BLaER1 (cell line): ENCODE measurements around the gene DAPK3.
"Not testable (repeated sequence)": the region's sequence is repeated elsewhere in the genome, so short reads cannot be mapped to it uniquely, and the experiment has no call there.

Experiments
- H3K27ac ChIP-seq: shearing (Covaris generic); formaldehyde crosslinking; 2 replicates; pipeline ENCODE4 v1.8.1; 2022
- H3K27me3 ChIP-seq: shearing (Covaris generic); formaldehyde crosslinking; 2 replicates; pipeline ENCODE4 v1.8.1; 2022
- H3K36me3 ChIP-seq: shearing (Covaris generic); formaldehyde crosslinking; 2 replicates; pipeline ENCODE4 v1.8.1; 2022
- H3K4me1 ChIP-seq: shearing (Covaris generic); formaldehyde crosslinking; 2 replicates; pipeline ENCODE4 v1.8.1; 2022
- H3K4me2 ChIP-seq: shearing (Covaris generic); formaldehyde crosslinking; 2 replicates; pipeline ENCODE4 v1.8.1; 2022
- H3K4me3 ChIP-seq: shearing (Covaris generic); formaldehyde crosslinking; 2 replicates; pipeline ENCODE4 v1.8.1; 2022
- H3K9ac ChIP-seq: shearing (Covaris generic); formaldehyde crosslinking; 2 replicates; pipeline ENCODE4 v1.8.1; 2022
- H3K9me3 ChIP-seq: shearing (Covaris generic); formaldehyde crosslinking; 2 replicates; pipeline ENCODE4 v1.8.1; 2022
- H4K20me1 ChIP-seq: shearing (Covaris generic); formaldehyde crosslinking; 2 replicates; pipeline ENCODE4 v1.8.1; 2022
- Cebpa-rat ChIP-seq: shearing (Covaris generic); IDR thresholded peaks from 2 replicates; pipeline ENCODE4 v1.8.1; 2022

DAPK3 gene

GRCh38 chr19:3964256-3965194 lies 6.4 kb downstream of the DAPK3 start:
- Histone ChIP-seq H3K27me3 (no peaks in the 10 kb centered on the region), H3K4me2 (no peak overlapping the region), H3K36me3 (peaks cover 96% of the 10 kb centered on the region), H3K27ac (no peak overlapping the region), H4K20me1 (peaks cover 61% of the 10 kb centered on the region), H3K4me3 (no peak overlapping the region), H3K4me1 (peaks cover 16% of the 10 kb centered on the region), H3K9ac (no peak overlapping the region), H3K9me3 (no peaks in the 10 kb centered on the region)
- TF ChIP-seq Cebpa-rat: no peak

- Histone ChIP-seq H4K20me1 (peaks cover 52% of the 10 kb centered on the region), H3K36me3 (peaks cover 98% of the 10 kb centered on the region), H3K4me1 (peaks cover 7% of the 10 kb centered on the region), H3K4me2 (no peak overlapping the region), H3K9ac (no peak overlapping the region), H3K27ac (no peak overlapping the region), H3K9me3 (no peaks in the 10 kb centered on the region), H3K27me3 (no peaks in the 10 kb centered on the region), H3K4me3 (no peak overlapping the region)
- TF ChIP-seq Cebpa-rat: no peak
These were observed 7.2 kb downstream of the DAPK3 start for GRCh38 chr19:3963458-3964255.

DNA sequence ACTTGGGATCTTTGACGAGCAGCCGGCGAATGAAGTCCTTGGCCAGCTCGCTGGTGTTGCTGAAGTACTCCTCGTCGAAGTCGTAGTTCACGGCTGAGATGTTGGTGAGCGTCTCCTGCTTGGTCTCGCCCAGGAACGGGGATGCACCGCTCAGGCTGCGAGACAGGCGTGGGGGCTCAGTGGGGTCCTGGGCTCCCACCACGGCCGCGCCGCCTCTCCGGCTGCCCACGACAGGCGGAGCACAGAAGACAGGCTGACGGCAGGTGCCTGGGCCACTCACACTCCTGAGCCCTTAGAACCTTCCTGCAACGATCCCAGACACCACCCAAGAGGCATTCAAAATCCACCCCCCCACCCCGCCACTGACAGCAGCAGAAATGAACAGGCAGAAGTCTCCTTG lies 9.9 kb downstream of the DAPK3 start:
- no peak overlapping the region for H3K27ac ChIP-seq
- H3K27me3 ChIP-seq: no peaks in the 10 kb centered on the region
- no peak overlapping the region for H3K4me2 ChIP-seq
- H3K9me3 ChIP-seq: no peaks in the 10 kb centered on the region
- H3K4me3 ChIP-seq: no peak overlapping the region
- TF ChIP-seq Cebpa-rat: no peak
- peaks cover 42% of the 10 kb centered on the region for H4K20me1 ChIP-seq
- H3K36me3 ChIP-seq: peaks cover 98% of the 10 kb centered on the region
- peaks cover 7% of the 10 kb centered on the region; the same call in 1 of the 2 replicates for H3K4me1 ChIP-seq
- H3K9ac ChIP-seq: no peak overlapping the region

DNA sequence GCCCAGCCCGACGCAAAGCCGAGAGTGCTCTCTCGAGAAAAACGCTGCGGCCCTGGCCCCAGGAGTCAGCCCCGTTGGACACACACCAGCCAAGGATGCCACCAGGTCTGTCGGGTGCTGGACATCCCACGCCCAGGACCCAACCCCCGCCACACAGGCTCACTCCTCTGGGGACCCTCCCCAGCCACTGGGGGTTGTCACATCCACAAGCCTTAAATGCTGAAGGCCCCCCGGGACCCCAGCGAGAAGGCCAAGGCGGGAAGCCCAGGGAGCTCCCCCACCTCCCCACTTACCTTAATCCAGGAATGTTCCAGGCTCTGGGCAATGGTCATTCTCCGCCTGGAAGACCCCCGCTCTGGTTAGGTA lies 11.2 kb downstream of the DAPK3 start:
- Histone ChIP-seq H3K36me3 (peaks cover 98% of the 10 kb centered on the region), H4K20me1 (peaks cover 29% of the 10 kb centered on the region)

DNA sequence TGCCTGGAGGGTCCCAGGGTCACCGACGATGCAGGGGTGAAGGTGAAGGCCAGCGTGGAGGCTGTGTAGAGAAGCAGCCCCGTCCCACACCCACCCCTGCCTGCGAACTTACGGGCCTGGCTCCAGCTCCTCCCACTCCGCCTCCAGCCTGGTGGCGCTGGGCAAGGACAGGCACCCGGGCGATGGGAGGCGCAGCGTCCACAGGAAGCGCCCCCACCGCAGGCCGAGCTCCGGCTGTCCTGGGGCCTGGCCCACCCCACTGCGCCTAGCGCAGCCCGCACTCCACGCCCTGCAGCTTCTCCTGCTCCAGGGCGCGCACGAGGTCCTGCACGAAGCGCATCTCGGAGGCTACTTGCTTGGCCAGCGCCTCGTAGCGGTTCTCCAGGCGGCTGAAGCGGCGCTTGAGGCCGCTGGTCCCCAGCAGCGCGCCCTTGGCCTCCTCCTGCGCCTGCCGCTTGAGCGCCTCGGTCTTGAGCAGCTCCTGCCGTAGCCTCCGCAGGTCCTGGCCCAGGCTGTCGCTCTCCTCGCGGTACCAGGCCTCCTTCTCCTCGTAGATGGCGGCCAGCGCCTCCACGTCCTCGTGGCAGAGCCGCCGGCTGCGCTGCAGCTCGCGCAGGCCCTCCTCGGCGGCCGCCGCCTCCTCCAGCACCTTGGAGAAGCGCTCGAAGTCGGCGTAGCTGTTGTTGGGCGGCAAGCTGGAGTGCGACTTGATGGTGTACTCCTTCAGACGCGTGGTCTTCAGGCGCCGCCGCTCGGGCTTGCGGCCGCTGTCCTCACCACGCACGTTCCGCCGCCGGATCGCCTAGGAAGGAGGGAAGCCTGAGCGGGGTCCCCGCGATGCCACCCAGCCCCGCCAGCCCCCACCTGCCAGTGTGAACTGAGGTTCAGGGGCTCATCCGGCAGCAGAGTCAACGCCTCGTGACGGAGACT lies 11.8 kb downstream of the DAPK3 start:
- Histone ChIP-seq H3K9me3 (no peaks in the 10 kb centered on the region), H3K4me3 (no peak overlapping the region), H3K4me1 (peaks cover 7% of the 10 kb centered on the region; the same call in 1 of the 2 replicates), H4K20me1 (peaks cover 28% of the 10 kb centered on the region), H3K27ac (no peak overlapping the region), H3K4me2 (no peak overlapping the region), H3K36me3 (peaks cover 94% of the 10 kb centered on the region), H3K9ac (no peak overlapping the region), H3K27me3 (no peaks in the 10 kb centered on the region)
- TF ChIP-seq Cebpa-rat: no peak

More for the DNA sequence above, 11.2 kb downstream of the DAPK3 start:
- no peak overlapping the region for H3K4me3 ChIP-seq
- no peaks in the 10 kb centered on the region for H3K9me3 ChIP-seq
- H3K9ac ChIP-seq: no peak overlapping the region
- H3K4me1 ChIP-seq: peaks cover 7% of the 10 kb centered on the region; the same call in 1 of the 2 replicates
- no peak overlapping the region for H3K27ac ChIP-seq
- no peak for TF ChIP-seq Cebpa-rat
- H3K4me2 ChIP-seq: no peak overlapping the region
- H3K27me3 ChIP-seq: no peaks in the 10 kb centered on the region

DNA sequence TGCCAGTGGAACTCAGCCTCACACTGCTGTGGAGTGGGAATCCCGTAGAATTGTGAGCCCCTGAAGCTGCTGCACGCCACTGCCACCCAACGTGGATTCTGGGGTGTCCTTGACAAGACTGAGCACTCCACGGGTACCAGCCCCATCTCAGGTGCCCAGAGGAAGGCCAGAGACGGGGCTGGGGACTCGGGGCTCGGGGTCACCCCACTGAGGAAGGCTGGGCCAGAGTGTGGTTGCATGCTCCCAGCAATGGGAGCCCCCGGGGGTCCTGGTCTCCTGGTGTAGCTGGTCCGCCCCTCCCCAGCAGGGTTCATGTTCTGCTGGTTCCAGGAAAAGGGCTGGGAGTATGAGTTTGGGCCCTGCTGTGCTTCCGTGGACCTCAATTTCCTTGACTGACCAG lies 15.2 kb downstream of the DAPK3 start:
- Histone ChIP-seq H3K9me3 (no peaks in the 10 kb centered on the region), H3K27me3 (no peaks in the 10 kb centered on the region), H3K4me3 (no peak overlapping the region), H3K36me3 (peaks cover 60% of the 10 kb centered on the region), H3K9ac (no peak overlapping the region), H3K4me1 (peaks cover 31% of the 10 kb centered on the region), H3K4me2 (no peak overlapping the region), H4K20me1 (peaks cover 16% of the 10 kb centered on the region), H3K27ac (no peak overlapping the region)
- no peak for TF ChIP-seq Cebpa-rat

DNA sequence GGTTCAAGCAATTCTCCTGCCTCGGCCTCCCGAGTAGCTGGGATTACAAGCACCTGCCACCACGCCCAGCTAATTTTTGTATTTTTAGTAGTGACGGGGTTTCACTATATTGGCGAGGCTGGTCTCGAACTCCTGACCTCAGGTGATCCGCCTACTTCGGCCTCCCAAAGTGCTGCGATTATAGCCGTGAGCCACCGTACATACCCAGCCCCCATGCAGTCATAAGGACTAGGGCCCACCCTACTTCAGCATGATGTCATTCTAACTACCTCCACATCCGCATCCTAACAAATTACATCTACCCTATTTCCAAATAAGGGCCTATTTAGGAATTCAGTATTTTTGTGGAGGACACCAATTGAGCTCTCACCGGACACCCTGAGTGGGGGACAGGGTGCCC lies 15.6 kb downstream of the DAPK3 start:
- H3K9me3 ChIP-seq, H3K27ac ChIP-seq, H3K4me2 ChIP-seq, H3K27me3 ChIP-seq, H3K4me3 ChIP-seq, H3K9ac ChIP-seq: not testable (repeated sequence)
- Histone ChIP-seq H3K36me3 (peaks cover 56% of the 10 kb centered on the region), H4K20me1 (peaks cover 16% of the 10 kb centered on the region), H3K4me1 (peaks cover 35% of the 10 kb centered on the region)

DNA sequence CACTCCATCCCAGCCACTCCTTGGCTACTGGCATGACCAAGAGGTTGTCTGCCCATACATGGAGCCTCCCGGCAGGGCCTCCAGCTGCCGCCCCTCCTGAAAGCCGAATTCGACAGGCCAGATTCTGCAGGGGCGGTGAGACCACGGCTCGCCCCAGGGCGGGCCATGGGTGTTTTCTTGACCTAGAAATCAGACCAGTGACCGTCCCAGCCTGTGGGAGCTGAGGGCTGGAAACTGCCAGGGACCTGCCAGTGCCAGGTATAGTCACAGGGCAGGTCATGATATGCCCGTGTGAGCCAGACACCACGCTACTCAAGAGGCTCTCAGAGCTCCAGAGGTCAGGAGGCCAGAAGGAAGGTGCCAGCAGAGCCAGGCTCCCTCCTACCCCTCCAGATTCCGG lies 16.8 kb downstream of the DAPK3 start:
- TF ChIP-seq Cebpa-rat: no peak
- H3K27me3 ChIP-seq: no peaks in the 10 kb centered on the region
- H3K9me3 ChIP-seq: no peaks in the 10 kb centered on the region
- H3K36me3 ChIP-seq: peaks cover 44% of the 10 kb centered on the region
- H3K27ac ChIP-seq: no peak overlapping the region
- H3K4me1 ChIP-seq: peaks cover 45% of the 10 kb centered on the region
- no peak overlapping the region for H3K9ac ChIP-seq
- H3K4me3 ChIP-seq: no peak overlapping the region
- no peak overlapping the region for H3K4me2 ChIP-seq
- peaks cover 16% of the 10 kb centered on the region for H4K20me1 ChIP-seq

GRCh38 chr19:3952755-3953276 lies 18.1 kb downstream of the DAPK3 start:
- not testable (repeated sequence) for H4K20me1 ChIP-seq, H3K27me3 ChIP-seq, H3K9ac ChIP-seq, H3K27ac ChIP-seq, H3K4me2 ChIP-seq, H3K4me3 ChIP-seq, H3K9me3 ChIP-seq
- Histone ChIP-seq H3K36me3 (peaks cover 31% of the 10 kb centered on the region), H3K4me1 (peaks cover 39% of the 10 kb centered on the region)
